ENCODE results near the gene PHKB.

DNA sequence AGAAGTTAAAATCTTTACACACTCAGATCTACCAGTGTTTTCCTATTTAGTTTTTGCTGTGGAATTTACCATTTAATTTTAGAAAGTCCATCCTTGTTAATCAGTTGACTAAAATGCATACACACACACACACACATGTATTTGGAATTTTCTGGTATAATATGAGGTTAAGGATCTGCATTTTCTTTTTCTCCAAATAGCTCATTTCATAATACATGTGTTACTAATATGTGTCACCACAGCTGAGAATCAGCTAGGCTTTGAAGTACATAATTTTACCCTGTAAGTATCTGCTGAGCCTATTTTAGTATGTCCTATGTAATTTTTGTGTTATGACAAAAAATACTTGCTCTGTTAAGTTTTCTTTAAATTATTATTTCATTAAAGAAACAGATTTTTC lies 143.2 kb downstream of the PHKB start:
- TF ChIP-seq POLR2AphosphoS5 (IDR thresholded peaks at IDR 0.05; ENCODE audit: low read depth, low read length), result no peak
- TF ChIP-seq POLR2A (IDR thresholded peaks at IDR 0.05; ENCODE audit: low read depth, low read length), result no peak

Data from GM12892 (cell line).